PFSK-1 (cell line): ENCODE measurements around the gene TP53I11.

Source experiments
- FOXP2 ChIP-seq: optimal IDR thresholded peaks from 2 replicates; pipeline ENCODE3; 2011; ENCODE audit warnings: borderline replicate concordance, control low read depth, inconsistent platforms; ENCODE audit not compliant: insufficient read depth; ENCODE audit errors: extremely low read length, extremely low read depth
- POLR2AphosphoS5 ChIP-seq: IDR thresholded peaks from 2 replicates; pipeline ENCODE4 v1.6.1; 2012; ENCODE audit warnings: low read depth, mild to moderate bottlenecking, control low read depth, low read length, moderate library complexity
- SIN3A ChIP-seq: IDR thresholded peaks from 2 replicates; pipeline ENCODE4 v1.6.1; 2012; ENCODE audit warnings: mild to moderate bottlenecking, low read length, moderate library complexity, borderline replicate concordance; ENCODE audit not compliant: insufficient read depth
- TAF1 ChIP-seq: IDR thresholded peaks from 2 replicates; pipeline ENCODE4 v1.6.1; 2012; ENCODE audit warnings: low read length, control low read depth, borderline replicate concordance; ENCODE audit not compliant: insufficient read depth
- TF ChIP-seq, protein P1 (sequence below), 2 experiments: IDR thresholded peaks; 2 replicates each; pipeline versions ENCODE4 v1.6.1 to v1.8.0; 2011 to 2012; ENCODE audit warnings: low read depth in 2 of 2, low read length in 2 of 2, control low read depth in 1 of 2, inconsistent platforms in 1 of 2, mild to moderate bottlenecking in 1 of 2, moderate library complexity in 1 of 2; ENCODE audit not compliant: insufficient read depth in 1 of 2

TP53I11 gene

DNA sequence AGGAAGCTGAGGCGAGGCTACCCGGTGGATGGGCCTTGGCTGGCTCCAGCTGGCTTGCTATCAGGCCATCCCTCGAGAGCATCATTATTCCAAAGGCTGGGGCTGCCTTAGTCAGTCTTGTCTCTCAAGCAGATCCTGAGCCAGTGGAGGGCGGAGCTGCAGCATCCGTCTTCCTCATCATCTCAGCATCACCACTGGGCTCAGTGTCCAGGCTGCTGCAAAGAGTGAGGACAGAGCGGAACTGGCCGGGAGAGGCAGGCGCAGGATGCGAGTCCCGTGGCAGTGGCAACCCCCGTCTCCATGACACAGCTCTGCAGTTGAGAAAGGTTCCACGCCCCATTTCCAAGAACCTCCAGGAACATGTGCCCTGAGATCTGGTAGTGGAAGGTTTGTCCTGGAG is 4.4 kb downstream of the TP53I11 start:
- TF ChIP-seq SIN3A (no peak), POLR2AphosphoS5 (no peak), FOXP2 (no peak), TAF1 (no peak)
- TF ChIP-seq, protein P1, sequence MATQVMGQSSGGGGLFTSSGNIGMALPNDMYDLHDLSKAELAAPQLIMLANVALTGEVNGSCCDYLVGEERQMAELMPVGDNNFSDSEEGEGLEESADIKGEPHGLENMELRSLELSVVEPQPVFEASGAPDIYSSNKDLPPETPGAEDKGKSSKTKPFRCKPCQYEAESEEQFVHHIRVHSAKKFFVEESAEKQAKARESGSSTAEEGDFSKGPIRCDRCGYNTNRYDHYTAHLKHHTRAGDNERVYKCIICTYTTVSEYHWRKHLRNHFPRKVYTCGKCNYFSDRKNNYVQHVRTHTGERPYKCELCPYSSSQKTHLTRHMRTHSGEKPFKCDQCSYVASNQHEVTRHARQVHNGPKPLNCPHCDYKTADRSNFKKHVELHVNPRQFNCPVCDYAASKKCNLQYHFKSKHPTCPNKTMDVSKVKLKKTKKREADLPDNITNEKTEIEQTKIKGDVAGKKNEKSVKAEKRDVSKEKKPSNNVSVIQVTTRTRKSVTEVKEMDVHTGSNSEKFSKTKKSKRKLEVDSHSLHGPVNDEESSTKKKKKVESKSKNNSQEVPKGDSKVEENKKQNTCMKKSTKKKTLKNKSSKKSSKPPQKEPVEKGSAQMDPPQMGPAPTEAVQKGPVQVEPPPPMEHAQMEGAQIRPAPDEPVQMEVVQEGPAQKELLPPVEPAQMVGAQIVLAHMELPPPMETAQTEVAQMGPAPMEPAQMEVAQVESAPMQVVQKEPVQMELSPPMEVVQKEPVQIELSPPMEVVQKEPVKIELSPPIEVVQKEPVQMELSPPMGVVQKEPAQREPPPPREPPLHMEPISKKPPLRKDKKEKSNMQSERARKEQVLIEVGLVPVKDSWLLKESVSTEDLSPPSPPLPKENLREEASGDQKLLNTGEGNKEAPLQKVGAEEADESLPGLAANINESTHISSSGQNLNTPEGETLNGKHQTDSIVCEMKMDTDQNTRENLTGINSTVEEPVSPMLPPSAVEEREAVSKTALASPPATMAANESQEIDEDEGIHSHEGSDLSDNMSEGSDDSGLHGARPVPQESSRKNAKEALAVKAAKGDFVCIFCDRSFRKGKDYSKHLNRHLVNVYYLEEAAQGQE (IDR thresholded peaks at IDR 0.05; ENCODE audit: insufficient read depth in 1 of 2, low read depth in 2 of 2, low read length in 2 of 2) = no peak

GRCh38 chr11:44945666-44946065 is 5.0 kb downstream of the TP53I11 start:
- TF ChIP-seq POLR2AphosphoS5 = no peak
- no peak for TF ChIP-seq TAF1
- no peak for TF ChIP-seq SIN3A
- no peak for TF ChIP-seq FOXP2
- TF ChIP-seq, protein P1 (IDR thresholded peaks at IDR 0.05; ENCODE audit: insufficient read depth in 1 of 2, low read depth in 2 of 2, low read length in 2 of 2) = no peak

DNA sequence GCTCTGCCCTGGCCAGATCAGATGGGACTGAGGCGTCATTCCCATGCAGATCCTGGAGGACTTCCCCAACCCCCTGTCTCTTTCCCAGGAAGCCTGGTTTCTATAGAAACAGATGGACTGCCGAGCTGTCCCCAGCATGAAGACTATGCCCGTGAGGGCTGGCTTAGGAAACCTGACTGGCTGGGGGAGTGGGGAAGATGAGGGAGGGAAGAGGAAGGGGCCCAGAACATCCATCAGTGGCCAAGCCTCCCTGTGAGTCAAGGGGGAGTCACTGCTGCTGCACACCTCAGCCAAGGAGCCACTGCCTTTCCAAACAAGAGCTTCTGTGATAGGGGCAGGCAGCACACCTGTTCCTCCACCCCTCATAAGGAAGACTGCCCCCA is 5.8 kb downstream of the TP53I11 start:
- no peak for TF ChIP-seq SIN3A

DNA sequence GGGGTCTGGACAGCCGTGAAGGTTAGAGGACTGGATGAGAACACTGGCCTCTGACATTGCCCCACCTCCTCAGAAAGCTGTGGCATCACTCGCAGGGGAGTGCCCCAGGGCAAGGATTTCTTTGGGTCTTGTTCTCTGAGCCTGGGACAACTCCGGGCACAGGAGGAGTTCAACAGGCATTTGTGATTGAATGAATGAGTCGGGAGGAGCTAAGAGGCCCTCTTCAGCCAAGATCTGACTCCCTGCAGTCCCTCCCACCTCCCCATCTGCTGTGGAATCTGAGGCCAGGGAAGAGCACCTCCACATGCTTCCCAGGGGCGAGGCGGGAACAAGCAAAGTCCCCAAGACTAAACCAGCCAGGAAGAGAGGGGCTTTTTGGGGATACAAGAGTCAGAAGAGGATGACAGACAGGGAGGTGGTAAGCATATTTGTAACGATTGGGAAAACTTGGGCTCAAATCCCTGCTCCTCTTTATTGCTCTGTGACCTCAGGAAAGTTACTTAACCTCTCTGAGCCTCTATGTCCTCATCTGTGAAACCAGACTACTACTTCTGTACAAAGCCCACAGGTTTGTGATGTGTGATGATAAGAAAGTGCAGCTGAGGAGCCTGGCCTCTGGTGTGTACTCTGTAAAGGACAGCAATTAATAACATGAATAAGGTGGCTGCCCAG is 6.4 kb downstream of the TP53I11 start:
- TF ChIP-seq TAF1 = no peak
- TF ChIP-seq POLR2AphosphoS5 = no peak
- TF ChIP-seq FOXP2 = no peak
- no peak for TF ChIP-seq SIN3A
- TF ChIP-seq, protein P1 (IDR thresholded peaks at IDR 0.05; ENCODE audit: insufficient read depth in 1 of 2, low read depth in 2 of 2, low read length in 2 of 2) = no peak

GRCh38 chr11:44943696-44944095 is 7.0 kb downstream of the TP53I11 start:
- TF ChIP-seq SIN3A = no peak
- no peak for TF ChIP-seq TAF1
- no peak for TF ChIP-seq POLR2AphosphoS5
- no peak for TF ChIP-seq FOXP2

DNA sequence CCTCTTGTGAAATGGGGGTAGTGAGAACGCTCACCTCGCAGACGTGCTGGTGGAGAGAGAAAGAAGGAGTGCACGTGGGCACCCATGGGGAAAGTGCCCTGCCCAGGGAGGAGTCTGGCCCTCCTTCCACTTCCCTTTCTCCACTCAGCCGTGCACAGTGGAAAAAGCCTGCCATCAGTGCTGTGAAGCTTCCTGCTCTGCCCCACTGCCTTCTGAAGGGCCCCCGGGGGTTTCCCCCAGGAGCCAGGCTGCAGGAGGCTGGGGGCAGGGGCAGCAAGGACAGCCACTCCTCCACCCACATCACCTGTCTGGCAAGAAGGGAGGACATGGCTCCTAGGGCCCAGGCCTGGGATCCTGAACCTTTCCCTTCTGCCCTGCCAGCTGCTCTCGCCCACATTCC is 7.6 kb downstream of the TP53I11 start:
- TF ChIP-seq TAF1 = no peak
- no peak for TF ChIP-seq POLR2AphosphoS5
- no peak for TF ChIP-seq SIN3A
- TF ChIP-seq, protein P1 (IDR thresholded peaks at IDR 0.05; ENCODE audit: insufficient read depth in 1 of 2, low read depth in 2 of 2, low read length in 2 of 2) = no peak
- no peak for TF ChIP-seq FOXP2
